Stimulated activated CD8-positive, alpha-beta memory T cell treated with anti-CD3 and anti-CD28 coated beads, Interleukin-4, amount 100 ng/mL, for 24 hours (primary cell): Measurements from ENCODE around the gene CTBP2.

Experiments
- DNase-seq: peaks from one replicate; pipeline ENCODE4 v3.0.0-alpha.2; 2020; ENCODE audit warnings: low read depth

CTBP2 gene

GRCh38 chr10:125023255-125023654, 137.1 kb downstream of the CTBP2 start:
- no peak for DNase-seq

DNA sequence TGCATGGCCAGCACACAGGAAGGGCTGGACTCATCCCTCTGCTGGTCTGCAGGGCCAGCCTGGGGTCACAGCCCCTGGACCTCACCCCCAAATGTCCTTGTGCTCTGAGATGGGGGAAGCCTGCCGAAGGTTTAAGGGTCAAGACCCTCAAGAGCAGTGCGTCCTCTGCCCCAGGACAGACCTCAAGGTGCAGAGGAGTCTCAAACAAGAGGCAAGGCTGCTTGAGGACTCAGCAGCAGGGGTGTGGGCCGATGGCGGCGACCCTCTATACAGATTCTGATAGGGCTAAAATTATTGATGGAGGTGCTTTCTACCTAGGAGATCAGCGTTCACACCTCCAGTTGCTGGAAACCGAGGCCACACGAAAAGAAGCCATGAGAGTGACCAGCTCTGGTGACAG, 137.7 kb downstream of the CTBP2 start:
- DNase-seq, result no peak

GRCh38 chr10:125021686-125022344, 138.5 kb downstream of the CTBP2 start:
- DNase-seq, result no peak

- no peak for DNase-seq
Measured at GRCh38 chr10:125020871-125021270, 139.5 kb downstream of the CTBP2 start.

- DNase-seq, result no peak
Measured at GRCh38 chr10:125020386-125020785, 140.0 kb downstream of the CTBP2 start.

DNA sequence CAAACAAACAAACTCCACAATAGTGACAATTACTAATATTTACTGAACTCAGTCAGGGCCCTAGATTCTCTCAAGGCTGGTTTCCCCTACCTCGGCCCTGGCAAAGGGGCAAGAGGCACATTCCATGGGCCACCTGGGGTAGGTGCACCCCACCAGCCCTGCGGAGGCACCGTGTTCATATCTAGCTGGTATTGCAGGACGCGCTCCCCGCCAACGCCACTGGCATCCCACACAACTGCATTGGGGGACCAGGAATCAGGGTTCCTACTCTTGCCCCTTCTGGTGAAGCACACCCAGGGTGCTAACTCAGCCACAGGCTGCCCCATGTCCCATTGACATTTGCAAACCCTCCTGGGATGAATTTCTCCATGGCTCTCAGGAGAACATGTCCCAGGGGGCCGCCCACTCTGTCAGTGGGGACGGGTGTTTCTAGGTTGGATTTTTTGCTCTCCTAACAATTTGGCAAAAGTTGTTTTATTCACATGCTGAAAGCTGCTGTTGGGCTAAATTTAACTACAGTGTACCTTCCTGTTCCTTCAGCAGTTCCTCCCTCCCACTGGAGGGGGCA, 141.7 kb downstream of the CTBP2 start:
- no peak for DNase-seq

GRCh38 chr10:125017547-125018298, 142.6 kb downstream of the CTBP2 start:
- no peak for DNase-seq

DNA sequence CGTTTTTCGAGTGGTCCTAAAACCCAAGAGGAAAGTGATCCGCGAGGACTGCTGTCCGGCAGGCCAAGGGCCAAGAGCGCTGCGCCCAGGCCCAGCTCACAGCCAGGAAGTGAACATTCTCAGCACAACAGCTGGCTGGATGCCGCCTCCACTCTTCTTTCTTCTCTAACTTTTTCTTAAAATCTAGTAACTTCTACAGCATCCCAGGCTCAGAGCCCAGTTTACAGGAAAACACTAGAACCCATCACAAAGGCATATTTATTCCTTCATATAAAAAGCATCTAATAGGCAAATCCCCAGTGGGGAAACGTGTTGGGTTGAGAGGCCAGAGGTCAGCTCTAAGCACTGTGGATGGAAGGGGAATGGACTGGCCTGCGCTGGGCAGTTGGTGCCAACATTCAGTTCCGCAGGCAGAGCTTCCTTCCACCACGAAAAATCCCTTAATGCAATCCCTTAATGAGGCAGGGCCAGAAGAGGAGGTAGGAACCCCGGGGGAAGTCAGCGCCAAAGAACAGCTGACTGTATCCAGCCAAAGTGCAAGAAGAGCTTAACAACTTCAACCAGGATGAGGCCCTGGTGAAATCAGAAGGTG, 143.7 kb downstream of the CTBP2 start:
- DNase-seq, result no peak

DNA sequence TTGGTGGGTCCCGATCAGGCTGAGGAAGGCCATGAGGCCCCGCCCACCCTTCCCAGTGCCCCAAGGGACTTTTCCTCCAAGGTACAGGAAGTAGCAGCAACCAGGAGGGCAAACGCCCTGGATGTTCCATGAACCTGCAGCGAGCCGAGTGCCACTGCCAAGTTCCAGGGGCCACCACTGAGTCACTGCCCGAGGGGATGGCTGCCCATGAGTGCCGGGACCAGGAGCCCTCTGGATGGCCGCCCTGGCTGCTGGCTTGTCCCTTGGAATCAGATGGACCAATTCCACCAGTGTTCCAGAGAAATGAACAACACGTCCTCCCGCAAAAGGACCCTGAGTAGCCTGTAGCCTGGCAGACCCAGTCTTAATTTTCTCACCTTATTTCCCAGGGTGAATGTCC, 144.2 kb downstream of the CTBP2 start:
- no peak for DNase-seq

GRCh38 chr10:125015356-125015944, 144.9 kb downstream of the CTBP2 start:
- DNase-seq, result peak; percentile 8

- DNase-seq, result no peak
Measured at GRCh38 chr10:125014836-125015355, 145.5 kb downstream of the CTBP2 start.

- no peak for DNase-seq
Measured at GRCh38 chr10:125014086-125014830, 146.1 kb downstream of the CTBP2 start.

- no peak for DNase-seq
Measured at GRCh38 chr10:125013529-125013872, 146.9 kb downstream of the CTBP2 start.

GRCh38 chr10:125012851-125013528, 147.4 kb downstream of the CTBP2 start:
- no peak for DNase-seq

GRCh38 chr10:125011926-125012705, 148.2 kb downstream of the CTBP2 start:
- no peak for DNase-seq

GRCh38 chr10:125011171-125011925, 149.0 kb downstream of the CTBP2 start:
- DNase-seq, result no peak

GRCh38 chr10:125010362-125010761, 150.0 kb downstream of the CTBP2 start:
- no peak for DNase-seq

DNA sequence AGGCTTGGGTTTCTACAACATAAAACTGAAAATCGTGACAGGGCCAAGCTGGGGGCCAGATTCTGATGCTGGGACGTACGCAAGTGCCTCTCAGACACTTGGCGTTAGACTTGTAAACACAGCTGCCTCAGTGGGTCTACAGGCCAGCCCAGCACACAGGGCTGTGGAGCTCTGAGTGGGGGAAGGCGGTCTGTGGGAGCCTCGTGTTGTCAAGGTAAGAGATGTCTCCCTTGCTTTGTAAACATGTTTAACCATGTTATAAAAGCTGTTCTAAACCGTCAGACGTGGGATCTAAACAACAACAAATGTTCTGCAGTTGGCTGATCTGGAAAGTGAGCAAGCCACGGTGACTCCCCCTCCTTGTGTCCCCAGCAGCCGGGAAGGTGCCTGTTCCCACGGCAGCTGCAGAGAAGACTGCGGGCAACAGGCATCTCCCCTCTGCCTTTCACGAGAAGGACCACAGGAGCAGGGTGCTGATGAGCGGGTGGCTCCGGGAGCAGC, 150.7 kb downstream of the CTBP2 start:
- no peak for DNase-seq
